COR-L47 (cell line): ENCODE results near the gene ST7.

ENCODE experiments used
- DNase-seq: peaks from one replicate; lab custom pipeline; 2025; lab: John Stamatoyannopoulos, UW

The ST7 gene

DNA sequence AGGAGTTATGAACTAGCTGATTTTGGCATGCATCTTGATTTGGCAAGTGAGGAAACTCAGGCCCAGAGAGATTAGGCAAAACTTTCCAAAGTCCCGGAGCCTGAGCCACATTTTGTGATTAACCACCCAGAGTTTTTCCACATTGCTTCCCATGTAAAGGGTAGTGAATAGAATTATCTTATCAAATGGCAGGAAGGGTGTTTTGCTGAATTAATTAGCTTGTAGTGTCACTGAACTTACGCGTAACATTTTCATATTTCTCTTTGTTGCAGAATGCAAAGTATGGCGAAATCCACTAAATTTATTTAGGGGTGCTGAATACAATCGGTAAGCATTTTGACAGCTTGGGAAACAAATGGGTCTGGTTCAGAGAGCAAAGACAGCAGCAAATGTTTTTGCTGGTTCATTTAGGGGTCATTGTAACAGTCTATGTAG is 176.2 kb downstream of the ST7 start:
- no peak for DNase-seq

DNA sequence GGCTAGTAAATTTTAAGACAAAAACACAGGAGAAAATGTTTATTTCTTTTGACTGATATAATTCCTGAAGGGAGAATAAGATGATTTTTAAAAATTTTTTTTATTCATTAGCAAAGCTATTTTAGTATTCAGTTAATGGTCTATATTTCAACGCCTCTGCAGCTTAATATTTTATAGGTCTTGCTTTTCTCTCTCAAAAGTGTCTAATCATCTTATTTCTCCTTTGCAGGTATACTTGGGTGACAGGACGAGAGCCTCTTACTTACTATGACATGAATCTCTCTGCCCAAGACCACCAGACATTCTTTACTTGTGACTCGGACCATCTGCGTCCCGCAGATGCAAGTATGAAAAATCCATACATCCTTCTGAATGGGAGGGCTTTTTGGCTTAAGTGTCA is 177.0 kb downstream of the ST7 start:
- DNase-seq, result no peak

DNA sequence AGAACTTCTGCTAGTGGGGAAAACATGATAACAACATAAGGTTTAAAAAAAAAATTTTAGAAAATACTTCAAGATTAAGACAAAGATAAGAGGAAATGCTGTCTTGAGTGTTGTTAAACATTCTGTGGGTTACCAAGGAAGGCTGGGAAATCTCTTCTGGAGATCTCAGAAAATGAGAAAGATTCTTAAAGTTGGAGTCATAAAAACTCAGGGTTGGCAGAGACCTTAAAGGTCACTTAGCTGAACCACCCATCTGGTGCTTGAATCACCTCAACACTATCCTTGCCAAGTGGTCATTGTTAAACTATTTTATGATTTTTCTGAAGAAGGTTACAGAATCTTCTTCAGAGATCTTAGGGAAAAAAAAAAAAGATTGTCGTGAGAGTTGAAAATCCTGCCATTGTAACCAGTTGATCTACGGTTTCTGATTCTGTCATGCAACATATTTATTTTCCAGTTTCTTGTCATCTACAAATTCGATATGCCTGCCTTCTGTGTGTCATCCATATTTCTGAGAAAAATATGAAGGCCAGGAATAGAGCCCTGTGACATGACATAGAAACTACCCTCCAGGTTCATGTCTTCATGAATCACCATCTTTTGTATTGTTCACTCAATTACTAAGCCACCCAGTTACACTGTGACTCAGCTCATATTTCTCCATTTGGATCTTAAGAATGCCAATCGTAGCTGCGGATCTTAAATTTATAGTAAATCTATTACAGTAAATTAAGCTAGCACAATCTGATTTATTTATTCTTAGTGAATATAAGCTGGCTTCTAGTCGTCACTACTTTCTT is 179.2 kb downstream of the ST7 start:
- DNase-seq, result no peak

DNA sequence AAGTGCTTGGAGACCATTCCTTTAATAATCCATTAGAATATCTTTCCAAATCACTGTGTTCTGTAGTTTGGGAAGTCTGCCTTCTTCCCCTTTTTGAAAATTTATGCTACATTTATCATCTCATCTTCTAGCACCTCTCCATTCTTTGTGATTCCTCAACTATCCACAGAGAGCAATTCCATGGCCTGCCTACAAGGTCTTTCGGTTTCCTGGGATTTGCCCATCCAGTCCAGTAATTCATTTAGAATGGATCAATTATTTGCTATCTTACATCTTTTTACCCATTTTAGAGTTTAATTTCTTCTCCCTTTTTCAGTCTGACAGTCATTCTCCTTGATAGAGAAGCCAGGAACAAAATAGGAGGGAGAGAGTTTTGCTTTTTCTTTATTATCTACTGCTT is 179.8 kb downstream of the ST7 start:
- DNase-seq, result no peak

DNA sequence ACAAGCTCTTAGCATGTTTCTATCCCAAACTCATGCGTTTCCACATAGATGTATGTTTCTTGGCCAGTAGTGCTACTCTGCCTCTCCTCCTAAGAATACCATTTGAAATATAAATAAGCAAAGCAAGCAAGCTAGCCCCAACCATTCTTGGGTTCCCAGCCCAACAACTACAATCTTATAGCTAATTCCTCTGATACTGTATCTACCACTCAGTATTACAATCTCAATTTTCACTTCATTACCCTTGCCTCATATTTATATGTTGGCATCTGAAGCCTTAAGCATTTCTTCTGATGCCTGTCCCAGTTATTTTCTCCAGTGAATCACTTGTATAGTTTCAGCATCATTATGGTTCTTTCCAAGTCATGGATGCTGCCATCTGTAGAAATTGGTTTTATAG is 181.1 kb downstream of the ST7 start:
- DNase-seq, result no peak

DNA sequence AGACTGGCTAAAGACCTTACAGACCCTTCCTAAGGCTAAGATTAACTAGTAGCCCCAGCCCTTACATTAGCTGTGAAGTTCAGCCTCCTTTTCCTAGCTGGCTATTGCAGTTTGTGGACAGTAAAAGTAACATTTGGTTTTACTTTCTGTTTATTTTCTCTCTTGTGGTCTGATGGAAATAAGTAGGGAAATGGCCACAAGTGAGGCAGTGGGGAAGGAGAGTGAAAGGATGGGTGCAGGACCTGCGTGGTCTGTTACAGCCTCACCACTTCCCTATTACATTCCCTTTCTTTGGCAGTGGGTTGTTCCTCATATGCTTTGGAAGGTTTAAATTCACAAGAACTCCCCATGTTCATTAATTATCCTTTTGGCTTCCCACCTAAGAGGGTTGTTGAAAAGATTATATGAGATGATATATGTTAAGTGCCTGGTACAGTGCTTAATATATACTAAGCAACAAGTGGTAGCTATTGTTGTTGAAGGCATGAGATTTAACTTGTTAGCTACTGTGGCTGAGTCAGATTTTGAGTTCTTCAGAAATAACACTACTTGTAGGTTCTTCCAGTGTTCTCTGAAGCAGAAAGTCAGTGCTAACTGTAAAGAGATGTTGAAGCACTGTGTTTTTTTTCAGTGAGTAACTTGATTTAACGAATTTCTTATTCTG is 181.7 kb downstream of the ST7 start:
- DNase-seq, result no peak

DNA sequence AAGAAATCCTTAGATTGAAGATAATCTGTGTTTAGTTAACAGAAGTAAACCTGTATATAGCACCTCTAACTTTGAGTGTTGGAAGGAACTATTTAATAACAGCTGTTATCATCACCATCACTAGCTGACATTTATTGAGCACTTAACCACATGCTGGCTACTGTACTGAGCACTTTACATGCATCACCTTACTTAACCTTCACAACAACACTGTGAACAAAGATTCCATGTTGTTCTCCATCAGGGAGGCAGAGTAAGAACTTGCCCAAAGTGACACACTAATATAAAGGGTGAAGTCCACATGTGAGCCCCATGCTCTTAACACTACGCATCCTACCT is 182.2 kb downstream of the ST7 start:
- DNase-seq, result no peak

DNA sequence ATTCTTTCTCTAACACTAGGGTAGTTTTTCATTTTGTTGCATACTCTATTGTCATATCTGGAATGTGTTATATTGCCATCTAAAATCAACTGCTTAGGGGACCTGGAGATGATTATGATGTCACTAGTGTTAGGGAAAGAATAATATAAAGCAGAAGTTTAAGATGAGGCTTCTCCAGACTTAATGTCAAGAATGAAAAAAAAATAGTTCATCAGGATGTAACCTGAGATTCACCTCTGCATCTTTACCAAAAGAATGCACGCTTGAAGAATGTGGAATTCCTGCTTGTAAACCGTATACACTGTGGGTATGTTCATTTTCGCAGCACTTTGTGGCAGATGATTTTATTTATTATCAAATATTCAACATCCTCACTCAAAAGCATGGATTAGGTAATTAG is 184.6 kb downstream of the ST7 start:
- no peak for DNase-seq

DNA sequence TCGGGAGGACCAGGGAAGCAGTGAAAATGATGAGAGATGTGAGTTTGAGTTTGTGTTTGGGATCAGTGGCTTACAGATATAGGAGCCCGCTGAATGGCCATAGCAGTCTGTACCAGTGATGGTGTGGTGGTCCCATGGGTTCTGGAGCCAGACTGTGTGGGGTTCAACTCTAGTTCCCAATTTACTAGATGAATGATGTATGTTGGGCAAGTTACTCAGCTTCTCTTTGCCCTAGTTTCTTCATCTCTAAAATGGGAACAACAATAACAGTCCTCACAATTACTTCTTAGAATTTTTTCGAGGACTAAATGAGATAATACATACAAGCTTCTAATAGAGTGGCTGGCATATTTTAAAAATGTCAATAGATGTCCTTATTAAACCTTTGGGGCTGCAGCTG is 185.2 kb downstream of the ST7 start:
- DNase-seq, result no peak

DNA sequence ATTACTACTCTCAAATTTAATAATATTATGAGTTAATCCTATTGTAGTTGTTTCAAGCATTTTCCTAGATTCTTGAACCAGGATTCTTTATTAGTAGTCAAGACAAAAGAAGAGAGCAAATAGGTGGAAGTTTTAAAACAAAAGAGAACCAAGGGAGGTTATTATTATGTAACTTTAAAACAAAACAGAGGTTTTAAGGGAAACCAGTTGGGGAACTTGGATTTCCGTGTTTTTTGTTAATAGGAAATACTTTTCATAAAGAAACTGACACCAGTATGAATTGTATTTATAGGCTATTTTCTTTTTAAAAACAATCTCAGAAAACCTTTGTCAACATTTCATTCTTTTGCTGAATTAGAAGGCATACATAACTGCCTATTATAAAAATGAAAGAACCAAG is 185.7 kb downstream of the ST7 start:
- no peak for DNase-seq

DNA sequence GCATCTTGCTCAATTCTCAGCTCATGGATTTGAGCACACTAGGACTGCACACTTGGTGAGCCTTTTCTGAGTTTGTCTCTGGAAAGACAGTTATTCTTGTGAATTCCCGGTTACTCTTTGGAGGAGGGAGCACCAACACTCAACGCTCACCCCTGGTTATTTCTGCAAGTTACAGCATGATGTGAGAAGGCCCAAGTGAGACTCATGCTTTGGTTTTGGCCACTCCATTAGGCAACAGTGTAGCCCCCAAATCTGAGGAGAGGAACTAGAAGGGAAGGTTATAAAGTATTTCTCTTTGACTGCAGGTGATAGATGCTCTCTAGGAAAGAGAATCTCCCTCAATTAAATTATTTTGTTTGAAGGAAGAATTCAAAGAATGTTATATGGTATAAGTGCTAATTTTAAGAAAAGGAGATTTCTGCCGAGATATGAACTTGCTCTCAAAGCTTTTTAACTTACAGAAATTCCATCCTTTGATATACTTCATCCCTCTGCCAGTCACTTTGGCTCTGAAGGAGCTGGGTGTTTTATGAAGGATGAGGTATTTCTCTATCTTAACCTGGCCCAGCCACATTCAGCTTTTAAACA is 186.2 kb downstream of the ST7 start:
- no peak for DNase-seq

DNA sequence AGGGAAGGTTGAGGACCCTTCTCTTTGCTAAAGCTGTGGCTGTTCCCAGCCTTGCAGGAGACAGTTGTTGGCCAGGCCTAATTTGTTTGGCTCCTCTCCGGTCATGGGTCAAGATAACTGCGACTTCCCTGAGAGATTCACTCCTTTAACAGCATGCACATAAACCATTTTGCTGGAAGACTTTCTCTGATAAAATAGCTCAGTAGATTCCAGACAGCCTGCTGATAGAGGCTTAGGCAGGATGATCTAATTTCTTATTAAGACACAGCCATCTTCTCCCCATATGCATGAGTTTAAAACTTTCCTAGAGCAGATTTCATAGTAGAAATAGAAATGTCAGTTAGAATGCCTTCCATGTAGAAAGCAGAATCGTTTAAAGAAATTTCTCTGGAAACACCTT is 187.6 kb downstream of the ST7 start:
- DNase-seq, result no peak

DNA sequence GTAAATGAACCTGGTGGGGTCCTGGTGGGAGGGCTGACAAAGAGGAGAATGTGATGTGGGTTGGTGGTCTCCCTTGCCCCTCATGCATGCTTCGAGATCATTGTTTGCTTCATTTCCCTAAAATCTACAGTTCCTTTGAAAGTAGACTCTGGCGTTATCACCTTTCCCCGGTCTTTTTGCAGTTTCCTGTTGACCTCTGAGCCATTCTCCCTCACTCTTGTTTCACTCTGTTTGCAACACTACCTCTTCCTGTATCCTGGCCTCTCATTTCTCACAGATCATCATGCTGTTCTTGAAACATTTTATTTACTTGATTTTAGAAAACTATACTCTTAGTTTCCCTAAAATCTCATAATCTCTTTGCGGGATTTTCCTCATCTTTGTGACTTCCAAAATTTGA is 189.8 kb downstream of the ST7 start:
- DNase-seq, result no peak

DNA sequence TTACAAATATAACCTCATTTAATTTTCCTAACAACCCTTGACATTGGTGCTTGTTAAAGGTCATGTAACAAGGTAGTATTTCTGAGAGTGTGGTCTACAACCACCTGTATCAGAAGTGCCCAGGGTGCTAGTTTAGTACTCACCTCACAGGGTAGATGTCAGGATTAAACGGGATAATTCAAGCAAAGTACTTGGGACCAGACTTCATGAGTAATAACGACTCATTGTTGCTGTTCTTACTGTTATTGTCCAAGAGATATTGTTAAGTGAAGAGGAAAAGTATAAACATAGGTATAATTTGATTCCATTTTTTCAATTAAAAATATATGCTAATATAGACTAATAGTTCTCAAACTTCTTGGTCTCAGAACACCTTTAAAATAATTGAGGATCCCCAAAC is 190.3 kb downstream of the ST7 start:
- DNase-seq, result no peak

DNA sequence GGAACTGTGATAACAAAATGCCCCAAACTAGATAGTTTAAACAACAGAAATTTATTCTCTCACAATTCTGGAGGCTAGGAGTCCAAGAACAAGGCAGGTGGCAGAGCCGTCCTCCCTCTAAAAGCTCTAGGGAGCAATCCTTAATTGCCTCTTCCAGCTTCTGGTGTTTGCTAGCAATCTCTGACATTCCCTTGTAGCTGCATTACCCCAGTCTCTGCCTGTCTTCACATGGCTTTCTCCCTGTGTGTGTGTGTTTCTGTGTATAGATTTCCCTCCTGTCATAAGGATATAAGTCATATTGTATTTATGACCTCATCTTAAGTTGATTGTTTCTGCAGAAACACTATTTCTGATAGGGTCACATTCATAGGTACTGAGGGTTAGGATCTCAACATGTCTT is 192.0 kb downstream of the ST7 start:
- DNase-seq, result no peak

DNA sequence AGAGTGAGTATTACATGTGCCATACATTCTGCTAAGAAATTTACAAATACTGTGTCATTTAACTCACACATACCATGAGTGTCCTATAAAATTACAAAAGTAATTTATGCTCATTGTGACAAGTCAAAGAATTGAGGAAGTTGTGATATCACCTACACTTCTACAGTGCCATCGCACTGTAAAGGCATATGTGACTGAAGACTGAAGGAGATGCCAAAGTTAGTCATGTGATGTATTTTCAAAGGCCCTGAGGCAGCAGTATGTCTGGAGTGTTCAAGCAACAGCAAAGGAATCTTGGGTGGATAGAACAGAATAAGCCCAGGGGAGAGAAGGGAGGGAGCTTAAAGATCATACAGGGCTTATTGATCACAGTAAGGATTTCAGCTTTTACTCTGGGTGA is 192.8 kb downstream of the ST7 start:
- no peak for DNase-seq

DNA sequence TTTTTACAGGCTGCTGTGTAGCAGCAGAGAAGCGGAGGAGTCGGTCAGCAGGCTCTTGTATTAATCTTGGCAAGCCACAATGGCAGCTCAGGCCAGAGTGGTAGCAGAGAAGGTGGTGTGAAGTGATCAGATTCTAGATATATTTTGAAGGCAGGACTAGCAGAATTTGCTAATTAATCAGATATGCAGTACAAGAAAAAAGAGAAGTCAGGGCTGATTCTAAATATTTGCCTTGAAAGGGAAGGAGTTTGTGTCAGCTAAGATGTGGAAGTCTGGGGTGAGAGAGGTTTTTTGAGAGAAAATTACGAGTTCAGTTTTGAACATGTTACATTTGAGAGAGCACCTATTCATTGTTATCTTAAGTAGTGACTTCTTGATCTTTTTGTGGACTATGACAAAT is 193.2 kb downstream of the ST7 start:
- no peak for DNase-seq

DNA sequence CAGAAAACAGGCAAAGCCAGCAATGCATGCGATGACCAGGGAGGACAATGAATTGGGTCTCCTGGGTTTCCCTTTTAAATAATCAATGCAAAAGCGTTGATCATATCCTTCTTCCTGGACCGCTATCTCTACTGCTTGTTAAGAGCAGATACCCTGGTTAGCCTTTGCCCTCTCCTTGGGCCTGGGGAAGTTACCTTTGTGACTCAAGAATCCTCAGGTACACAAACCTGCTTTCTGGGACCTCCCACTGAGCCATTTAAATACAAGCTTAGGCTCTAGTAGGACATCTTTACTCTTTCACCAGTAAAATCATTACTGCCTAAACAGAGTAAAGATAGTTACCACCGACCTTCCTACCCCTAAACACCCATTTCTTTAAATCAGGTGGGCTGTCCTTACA is 195.7 kb downstream of the ST7 start:
- DNase-seq, result no peak

DNA sequence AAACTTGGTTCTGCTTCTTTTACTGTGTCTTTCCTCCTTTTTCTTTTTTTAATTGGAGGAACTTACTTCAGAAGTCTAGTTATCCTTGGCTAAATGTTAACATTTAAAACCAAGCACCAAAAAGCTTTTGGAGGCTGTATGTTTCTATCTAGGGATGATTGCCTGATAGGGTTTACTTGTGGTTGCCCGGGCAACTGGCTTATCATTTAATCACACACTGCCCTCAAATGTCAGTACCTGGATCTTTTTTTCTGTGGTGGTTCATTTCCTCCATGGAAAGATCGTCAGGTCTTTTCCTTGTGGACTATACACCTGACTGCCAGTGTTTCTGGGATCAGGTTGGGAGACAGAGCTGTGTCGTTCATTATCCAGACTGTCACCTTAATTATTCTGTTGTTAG is 196.4 kb downstream of the ST7 start:
- DNase-seq, result no peak

DNA sequence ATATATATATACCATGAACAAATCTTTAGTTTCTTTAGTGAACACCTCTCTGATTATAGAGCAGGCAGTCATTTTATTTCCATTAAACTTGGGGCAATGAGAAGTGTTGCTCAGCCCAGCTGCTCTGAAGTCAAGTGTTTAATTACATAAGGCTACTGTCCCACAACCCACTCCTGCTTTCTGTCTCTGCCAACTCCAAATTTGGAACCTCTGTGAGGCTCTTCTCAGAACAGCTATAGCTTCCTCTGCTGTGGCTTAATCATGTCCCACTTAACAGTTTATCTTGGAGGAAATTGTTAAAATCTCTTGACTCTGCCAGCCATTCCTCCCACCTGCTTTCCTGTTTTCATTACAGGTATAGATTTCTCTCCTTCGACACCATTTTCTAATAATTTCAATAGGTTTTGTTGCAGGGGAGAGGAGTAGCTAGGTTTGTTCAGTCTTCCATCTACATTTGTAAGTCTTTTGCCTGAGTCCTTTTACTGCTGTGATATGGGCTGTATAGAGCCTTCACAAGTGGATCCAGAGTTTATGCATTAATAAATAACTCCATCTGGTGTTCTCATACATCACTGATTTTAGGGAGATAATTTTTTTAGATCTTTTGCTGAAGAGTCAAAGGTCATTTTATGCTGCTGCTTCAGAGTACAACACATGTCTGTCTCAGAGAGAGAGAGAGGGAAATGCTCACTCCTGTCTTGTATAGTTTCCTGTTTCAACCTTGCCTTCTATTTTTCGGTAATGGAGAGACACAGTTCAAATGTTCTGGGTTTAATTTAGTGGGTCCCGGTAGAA is 199.1 kb downstream of the ST7 start:
- no peak for DNase-seq

DNA sequence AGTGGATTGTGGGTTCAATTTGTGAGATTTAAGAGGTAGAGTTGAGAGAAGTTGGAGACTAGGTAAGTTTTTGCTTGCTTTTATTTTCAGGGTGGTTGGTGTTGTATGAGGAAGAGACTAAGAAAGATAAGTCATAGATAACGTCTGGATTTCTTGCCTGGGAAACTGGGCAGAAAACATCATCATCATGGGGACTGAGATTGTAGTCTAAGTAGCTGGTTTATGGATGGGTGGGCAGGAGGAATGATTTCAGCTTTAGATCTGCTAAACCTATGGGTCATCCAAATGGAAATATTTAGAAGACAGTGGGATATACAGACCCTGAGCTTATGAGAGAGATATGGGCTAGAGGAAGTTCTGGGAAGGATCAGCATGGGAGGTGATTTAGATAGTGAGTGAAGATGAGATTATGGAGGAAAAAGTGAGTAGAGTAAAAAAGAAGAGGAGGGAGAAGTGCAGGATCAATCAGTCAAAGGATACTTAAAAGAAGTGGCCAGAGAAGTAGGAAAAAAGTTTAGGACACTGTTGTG is 199.8 kb downstream of the ST7 start:
- DNase-seq, result no peak

DNA sequence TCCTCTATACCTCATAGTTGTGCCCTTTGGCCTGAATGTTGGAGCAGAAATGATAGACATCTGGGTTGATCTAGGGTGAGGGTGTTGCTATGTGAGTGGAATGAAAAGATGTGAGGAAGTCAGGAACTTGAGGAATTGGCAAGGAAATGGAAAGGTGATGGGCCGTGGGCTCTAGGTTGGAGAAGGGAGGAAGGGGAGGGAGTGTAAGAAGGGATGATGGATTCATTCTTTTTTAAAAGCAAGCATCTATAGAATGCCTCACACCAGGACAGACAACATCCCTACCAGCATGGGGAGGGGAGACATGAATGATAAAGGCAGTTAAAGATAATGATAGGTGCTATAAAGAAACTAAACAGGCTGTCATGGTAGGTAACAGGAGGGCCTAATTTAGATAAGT is 201.4 kb downstream of the ST7 start:
- no peak for DNase-seq

DNA sequence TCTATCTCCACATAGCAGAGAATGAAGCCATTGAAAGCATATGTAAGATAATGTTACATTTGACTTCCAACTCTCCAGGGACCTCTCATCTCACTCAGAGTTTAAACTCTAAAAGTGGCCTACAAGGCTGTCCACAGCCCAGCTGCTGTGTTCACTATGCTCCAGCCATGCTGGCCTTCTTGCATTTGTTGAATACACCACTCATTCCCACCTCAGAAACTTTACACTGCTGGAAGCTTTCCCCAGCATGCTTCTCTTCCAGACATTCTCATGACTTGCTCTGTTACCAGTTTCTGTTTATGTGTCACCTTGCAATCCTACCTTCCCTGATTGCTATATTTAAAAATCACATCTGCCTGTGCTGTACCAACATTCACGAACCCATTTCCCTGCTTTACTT is 202.4 kb downstream of the ST7 start:
- DNase-seq, result no peak
